ENCODE data around the gene RNLS.

DNA sequence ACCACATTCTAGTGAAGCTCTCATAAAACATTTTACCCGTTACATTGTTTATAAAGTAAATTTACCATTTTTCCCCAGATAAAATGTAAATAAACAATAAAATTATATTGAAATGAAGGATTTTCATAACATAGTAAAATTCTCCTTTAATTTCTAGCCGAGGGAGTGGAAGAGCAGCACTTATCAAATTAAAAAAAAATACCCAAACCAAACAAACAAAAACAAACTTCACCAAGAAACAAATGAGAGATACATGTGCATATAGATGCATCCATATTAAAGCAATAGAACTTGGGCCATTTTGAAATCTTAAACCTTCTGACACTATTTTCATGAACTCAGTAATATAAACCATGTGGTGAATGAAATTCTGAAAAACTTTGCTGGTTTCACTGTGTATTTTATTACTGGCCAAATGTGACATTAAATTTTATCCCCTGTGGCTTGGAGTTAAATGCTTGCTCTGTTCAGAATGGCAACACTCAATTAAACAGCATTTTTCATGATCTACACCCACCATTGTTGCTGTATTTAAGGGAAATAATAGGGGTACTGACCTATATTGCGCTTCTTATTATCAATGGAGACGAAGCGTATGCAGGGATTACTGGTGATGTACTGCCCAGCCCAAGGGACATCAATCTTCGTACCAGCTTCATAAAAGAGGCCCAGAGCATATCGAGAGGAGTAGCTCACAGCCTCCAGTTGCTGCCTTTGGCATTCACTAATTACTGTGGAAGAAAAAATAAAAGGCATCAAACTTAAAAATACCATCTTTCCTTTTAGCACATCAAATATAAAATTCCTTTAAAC, 220.9 kb downstream of the RNLS start:
- TF ChIP-seq POLR2A (IDR thresholded peaks at IDR 0.05) = no peak
- TF ChIP-seq, protein P1, sequence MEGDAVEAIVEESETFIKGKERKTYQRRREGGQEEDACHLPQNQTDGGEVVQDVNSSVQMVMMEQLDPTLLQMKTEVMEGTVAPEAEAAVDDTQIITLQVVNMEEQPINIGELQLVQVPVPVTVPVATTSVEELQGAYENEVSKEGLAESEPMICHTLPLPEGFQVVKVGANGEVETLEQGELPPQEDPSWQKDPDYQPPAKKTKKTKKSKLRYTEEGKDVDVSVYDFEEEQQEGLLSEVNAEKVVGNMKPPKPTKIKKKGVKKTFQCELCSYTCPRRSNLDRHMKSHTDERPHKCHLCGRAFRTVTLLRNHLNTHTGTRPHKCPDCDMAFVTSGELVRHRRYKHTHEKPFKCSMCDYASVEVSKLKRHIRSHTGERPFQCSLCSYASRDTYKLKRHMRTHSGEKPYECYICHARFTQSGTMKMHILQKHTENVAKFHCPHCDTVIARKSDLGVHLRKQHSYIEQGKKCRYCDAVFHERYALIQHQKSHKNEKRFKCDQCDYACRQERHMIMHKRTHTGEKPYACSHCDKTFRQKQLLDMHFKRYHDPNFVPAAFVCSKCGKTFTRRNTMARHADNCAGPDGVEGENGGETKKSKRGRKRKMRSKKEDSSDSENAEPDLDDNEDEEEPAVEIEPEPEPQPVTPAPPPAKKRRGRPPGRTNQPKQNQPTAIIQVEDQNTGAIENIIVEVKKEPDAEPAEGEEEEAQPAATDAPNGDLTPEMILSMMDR (IDR thresholded peaks at IDR 0.05) = no peak
- TF ChIP-seq EP300 (IDR thresholded peaks at IDR 0.05) = no peak

All from tibial nerve (tissue), 4 donors.